Activated CD4-positive, alpha-beta memory T cell treated with anti-CD3 and anti-CD28 coated beads, Interleukin-2, amount 10 ng/mL, durations not matched to agents 7 days and 5 days (primary cell): ENCODE measurements around the gene ARHGAP32. TPM values are rescaled to one million over a fixed set of nuclear protein-coding genes. Genes with fewer than 3 reads are reported as not detected.

Experiments
- CTCF ChIA-PET: fragments of 350-600 bp; sonication (Branson Sonifier 250); formaldehyde crosslinking; loops from one replicate; lab custom pipeline; 2021; ENCODE audit warnings: antibody characterized with exemption, inconsistent platforms; lab: Charles Lee
- POLR2A ChIA-PET: fragments of 350-600 bp; sonication (Branson Sonifier 250); formaldehyde crosslinking; loops from one replicate; lab custom pipeline; 2021; ENCODE audit warnings: antibody characterized with exemption; lab: Charles Lee
- DNase-seq: peaks from one replicate; pipeline ENCODE4 v3.0.0-alpha.2; 2020
- H3K27ac Mint-ChIP-seq: one replicate; pipeline ENCODE4 v1.8.0; 2021; ENCODE audit warnings: mild to moderate bottlenecking, mixed read lengths
- H3K27me3 Mint-ChIP-seq: one replicate; pipeline ENCODE4 v1.8.0; 2021; ENCODE audit warnings: mixed read lengths
- H3K36me3 Mint-ChIP-seq: one replicate; pipeline ENCODE4 v1.8.0; 2021; ENCODE audit warnings: low read depth, mixed read lengths
- H3K4me1 Mint-ChIP-seq: one replicate; pipeline ENCODE4 v1.8.0; 2021; ENCODE audit warnings: mixed read lengths
- H3K4me3 Mint-ChIP-seq: one replicate; pipeline ENCODE4 v1.8.0; 2021; ENCODE audit warnings: mild to moderate bottlenecking, mixed read lengths
- H3K9me3 Mint-ChIP-seq: one replicate; pipeline ENCODE4 v1.8.0; 2021; ENCODE audit warnings: mixed read lengths
- total RNA-seq, 2 experiments: library from RNA; stranded (reverse); gene quantifications; one replicate each; pipeline ENCODE4 v1.2.3, GENCODE V29; 2021

Gene ARHGAP32
- total RNA-seq, 2 experiments from 2014 or later, result 1.3 to 1.7 TPM

DNA sequence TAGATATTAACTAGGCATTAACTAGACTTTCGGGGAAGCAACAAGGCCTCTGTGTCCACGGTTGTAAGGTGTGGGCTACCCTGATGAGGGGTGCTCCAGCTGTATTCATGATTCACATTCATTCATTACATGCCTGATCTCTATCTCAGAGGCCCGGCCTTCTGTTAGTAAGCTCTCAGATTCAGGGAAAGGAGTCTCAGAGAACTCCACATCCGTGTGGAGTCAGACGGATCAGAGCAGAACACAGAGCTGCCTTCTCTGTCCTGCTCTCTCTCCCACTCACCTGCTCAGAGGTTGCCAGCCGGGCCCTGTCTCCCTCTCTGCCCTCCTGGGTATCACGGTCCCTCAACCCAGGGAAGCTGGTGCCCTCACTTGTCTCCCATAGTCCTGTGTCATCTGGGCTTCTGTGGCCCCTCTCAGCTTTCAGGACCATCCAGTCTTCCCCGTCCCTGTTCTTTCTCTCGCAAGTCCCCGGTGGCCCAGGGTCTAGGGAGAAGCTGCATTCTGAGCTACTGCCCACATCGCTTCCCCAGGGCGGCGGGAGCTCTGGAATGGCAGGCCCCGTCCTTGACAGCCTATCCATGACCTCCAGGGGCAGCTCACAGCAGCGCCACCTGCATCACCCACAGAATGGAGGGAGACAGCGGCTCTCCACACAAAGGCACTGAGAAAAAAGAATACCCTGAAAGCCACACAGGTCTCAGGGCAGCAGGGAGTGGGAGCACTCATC is 253.8 kb downstream of the ARHGAP32 start:
- no peaks in the 10 kb centered on the region for H3K36me3 Mint-ChIP-seq
- no peaks in the 10 kb centered on the region for H3K4me1 Mint-ChIP-seq
- DNase-seq, result no peak
- H3K9me3 Mint-ChIP-seq, result no peaks in the 10 kb centered on the region
- H3K4me3 Mint-ChIP-seq, result no peak overlapping the region
- no peak overlapping the region for H3K27ac Mint-ChIP-seq
- CTCF ChIA-PET, result no interaction called here
- POLR2A ChIA-PET, result no interaction called here
- no peaks in the 10 kb centered on the region for H3K27me3 Mint-ChIP-seq

DNA sequence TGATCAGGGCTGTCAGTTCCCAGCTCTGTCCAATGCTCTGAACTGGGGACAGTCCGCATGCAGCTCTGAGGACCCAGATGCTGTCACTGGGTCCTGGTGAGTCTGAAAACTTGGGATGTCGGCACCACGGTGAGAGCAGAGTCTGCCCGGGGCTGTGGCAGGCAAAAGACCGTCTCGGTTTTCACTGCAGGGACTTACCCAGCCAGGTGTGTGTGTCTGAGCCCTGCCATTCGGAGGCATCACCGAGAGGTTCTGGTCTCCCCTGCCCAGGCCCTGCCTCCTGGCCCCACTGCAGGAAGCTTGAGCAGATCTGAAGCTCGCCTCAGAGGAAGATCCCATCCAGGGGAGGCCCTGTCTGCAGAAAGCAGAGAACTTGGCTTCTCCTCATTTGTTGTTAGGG is 254.6 kb downstream of the ARHGAP32 start:
- no peaks in the 10 kb centered on the region for H3K9me3 Mint-ChIP-seq
- H3K27me3 Mint-ChIP-seq, result no peaks in the 10 kb centered on the region
- H3K27ac Mint-ChIP-seq, result no peak overlapping the region
- CTCF ChIA-PET, result no interaction called here
- H3K4me3 Mint-ChIP-seq, result no peak overlapping the region
- DNase-seq, result no peak
- no peaks in the 10 kb centered on the region for H3K4me1 Mint-ChIP-seq
- POLR2A ChIA-PET, result no interaction called here
- H3K36me3 Mint-ChIP-seq, result no peaks in the 10 kb centered on the region

DNA sequence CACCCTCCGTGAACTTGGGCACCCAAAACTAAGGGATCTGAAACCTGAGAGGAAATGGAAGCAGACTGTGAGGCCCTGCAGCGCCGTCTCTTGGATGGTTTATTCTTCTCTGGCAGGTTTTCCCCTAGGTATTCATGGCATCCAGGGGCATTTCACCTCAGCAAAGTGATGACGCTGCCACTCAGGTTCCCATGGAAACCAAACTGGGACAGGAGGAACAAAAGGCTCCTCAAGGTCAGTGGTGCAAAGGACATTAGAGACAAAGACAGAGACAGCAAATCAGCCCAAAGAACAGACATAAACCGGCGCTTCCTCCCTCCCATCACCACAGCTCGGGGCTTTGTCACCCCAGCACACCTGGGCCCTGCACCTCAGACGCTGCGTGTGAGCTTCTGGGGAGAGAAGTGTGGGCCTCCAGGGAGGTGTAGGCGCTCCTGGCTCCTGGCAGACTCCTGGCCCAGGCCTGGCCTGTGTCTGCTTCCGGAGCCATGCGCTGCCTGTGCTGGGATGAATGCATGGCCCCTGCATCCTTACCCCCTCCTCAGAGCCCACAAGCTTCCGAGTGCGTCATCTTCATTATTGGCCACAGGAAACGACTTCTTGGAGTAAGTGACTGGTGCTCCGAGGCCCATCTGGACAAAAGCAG is 255.4 kb downstream of the ARHGAP32 start:
- no peaks in the 10 kb centered on the region for H3K9me3 Mint-ChIP-seq
- H3K4me3 Mint-ChIP-seq, result no peak overlapping the region
- ChIA-PET CTCF (interaction anchor here (1.9 kb wide), 1 partner anchor 20 kb away, joined by 7 read pairs; no protein-coding TSS in a partner anchor), POLR2A (no interaction called here)
- DNase-seq, result no peak
- H3K27ac Mint-ChIP-seq, result no peak overlapping the region
- no peaks in the 10 kb centered on the region for H3K4me1 Mint-ChIP-seq
- H3K36me3 Mint-ChIP-seq, result no peaks in the 10 kb centered on the region
- no peaks in the 10 kb centered on the region for H3K27me3 Mint-ChIP-seq

DNA sequence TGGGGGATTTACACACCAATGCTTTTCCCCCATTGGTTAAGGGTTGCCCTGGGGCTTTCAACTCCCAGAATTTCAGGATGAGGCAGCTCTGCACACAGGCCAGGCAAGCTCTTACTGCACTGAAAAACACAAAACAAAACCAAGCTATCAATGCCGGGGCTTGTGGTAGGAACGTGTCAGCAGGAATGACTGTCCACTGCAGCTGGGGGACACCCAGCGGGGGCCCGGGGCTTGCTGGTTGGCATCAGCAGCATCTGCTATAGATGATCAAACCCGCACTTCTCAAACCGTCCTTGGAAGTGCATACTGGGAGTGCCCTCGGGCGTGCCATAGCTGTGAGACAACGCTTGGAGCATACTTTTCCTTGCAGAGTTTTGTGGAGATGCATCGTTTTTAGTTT is 257.2 kb downstream of the ARHGAP32 start:
- POLR2A ChIA-PET, result no interaction called here

DNA sequence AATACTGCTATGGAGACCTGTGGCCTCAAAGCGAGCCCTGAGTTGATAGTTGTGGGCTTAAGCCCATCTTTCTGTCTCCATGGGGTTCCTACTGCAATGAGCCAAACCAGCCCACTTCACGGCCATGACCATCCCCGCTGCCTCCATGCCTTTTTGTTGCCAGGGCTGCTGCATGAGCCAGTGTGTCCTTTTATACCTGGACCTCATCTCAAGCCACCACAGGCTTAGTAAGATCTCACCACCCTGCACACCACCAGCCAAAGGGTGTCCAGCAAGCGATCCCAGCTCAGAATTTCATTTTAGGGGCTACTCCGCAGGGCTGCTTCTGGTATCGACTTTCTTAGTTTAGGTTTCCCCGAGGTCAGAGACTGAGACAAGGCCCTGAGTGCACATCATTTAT is 257.8 kb downstream of the ARHGAP32 start:
- Mint-ChIP-seq H3K27me3 (no peaks in the 10 kb centered on the region), H3K36me3 (no peaks in the 10 kb centered on the region), H3K9me3 (no peaks in the 10 kb centered on the region), H3K4me3 (no peak overlapping the region), H3K4me1 (no peaks in the 10 kb centered on the region), H3K27ac (no peak overlapping the region)
- no peak for DNase-seq
- CTCF ChIA-PET, result interaction anchor here (1.6 kb wide), 1 partner anchor 28 kb away, joined by 3 read pairs; no protein-coding TSS in a partner anchor
- POLR2A ChIA-PET, result no interaction called here

More for the DNA sequence above, 257.2 kb downstream of the ARHGAP32 start:
- Mint-ChIP-seq H3K27ac (no peak overlapping the region), H3K4me1 (no peaks in the 10 kb centered on the region), H3K27me3 (no peaks in the 10 kb centered on the region), H3K4me3 (no peak overlapping the region), H3K36me3 (no peaks in the 10 kb centered on the region), H3K9me3 (no peaks in the 10 kb centered on the region)
- no peak for DNase-seq
- CTCF ChIA-PET, result interaction anchor here (1.6 to 1.9 kb wide), 2 partner anchors 22 to 29 kb away, joined by 3 to 7 read pairs; no protein-coding TSS in a partner anchor

DNA sequence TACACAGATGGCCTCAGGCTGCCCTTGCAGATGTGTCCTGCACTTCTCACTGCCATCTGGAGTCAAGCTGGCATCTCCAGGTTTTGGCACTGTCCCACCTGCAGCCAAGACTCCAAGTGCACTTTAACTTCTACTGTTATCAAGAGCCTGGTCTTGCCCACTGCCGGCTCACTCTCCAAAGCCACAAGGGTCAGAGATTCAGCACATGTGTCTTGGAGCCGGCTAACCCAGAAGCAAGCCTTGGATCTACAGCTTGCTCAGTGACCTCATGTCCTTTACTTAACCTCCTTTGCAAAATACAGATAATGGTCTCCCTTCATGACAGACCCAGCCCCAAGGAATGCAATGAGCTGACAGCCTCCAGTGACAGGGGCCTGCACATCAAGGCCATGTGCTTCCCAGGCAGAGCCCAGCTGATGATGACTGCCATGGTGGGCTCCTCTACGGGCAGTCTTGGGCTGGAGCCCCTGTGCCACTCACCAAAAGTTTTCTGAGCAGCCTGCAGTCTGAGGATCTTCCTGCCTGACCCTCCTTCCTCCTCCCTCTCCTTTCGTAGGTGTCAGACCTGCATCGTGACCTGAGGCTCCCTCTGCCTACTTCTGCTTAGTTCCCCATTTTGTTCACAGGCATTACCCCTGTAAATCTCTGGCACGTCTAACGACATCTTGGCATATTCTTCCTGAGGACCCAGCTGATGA is 258.5 kb downstream of the ARHGAP32 start:
- ChIA-PET CTCF (no interaction called here), POLR2A (no interaction called here)
- Mint-ChIP-seq H3K36me3 (no peaks in the 10 kb centered on the region), H3K9me3 (no peaks in the 10 kb centered on the region), H3K27ac (no peak overlapping the region), H3K4me1 (peaks cover 4% of the 10 kb centered on the region), H3K4me3 (no peak overlapping the region), H3K27me3 (no peaks in the 10 kb centered on the region)
- no peak for DNase-seq

DNA sequence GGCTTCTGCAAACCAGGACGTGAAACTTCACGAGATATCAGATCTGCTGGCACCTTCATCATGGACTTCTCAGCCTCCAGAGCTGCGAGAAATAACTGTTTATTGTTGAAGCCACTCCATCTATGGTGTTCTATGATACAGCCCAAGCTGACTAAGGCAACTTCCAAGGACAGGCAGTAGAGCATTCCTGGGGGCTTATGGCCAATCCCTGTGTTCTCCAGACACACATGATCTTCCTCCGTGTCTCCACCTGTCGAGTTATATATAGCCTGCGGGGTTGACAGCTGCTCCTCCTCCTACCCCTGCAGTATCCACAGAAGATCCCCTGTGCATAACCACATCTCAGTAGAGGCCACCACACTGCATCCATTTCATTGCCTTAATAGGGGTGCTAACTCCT is 260.5 kb downstream of the ARHGAP32 start:
- Mint-ChIP-seq H3K36me3 (no peaks in the 10 kb centered on the region), H3K27me3 (no peaks in the 10 kb centered on the region), H3K27ac (no peak overlapping the region), H3K4me3 (no peak overlapping the region), H3K9me3 (no peaks in the 10 kb centered on the region), H3K4me1 (peaks cover 12% of the 10 kb centered on the region)
- POLR2A ChIA-PET, result no interaction called here
- CTCF ChIA-PET, result no interaction called here
- no peak for DNase-seq

DNA sequence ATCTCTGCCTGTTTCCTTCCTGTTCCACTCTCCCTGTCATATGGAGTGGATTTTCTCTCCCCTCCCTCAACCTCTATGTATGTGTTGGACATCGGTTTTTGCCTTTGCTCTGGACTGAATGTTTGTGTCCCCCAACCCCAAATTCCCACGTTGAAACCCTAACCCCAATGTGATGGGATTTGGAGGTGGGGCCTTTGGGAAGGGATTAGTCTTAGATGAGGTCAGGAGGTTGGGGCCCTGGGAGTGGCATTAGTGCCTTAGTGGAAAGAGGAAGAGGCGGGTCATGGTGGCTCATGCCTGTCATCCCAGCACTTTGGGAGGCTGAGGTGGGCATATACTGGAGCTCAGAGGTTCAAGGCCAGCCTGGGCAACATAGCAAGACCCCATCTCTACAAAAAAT is 261.1 kb downstream of the ARHGAP32 start:
- H3K36me3 Mint-ChIP-seq, result no peaks in the 10 kb centered on the region
- H3K4me3 Mint-ChIP-seq, result no peak overlapping the region
- CTCF ChIA-PET, result no interaction called here
- no peak overlapping the region for H3K27ac Mint-ChIP-seq
- no peaks in the 10 kb centered on the region for H3K9me3 Mint-ChIP-seq
- DNase-seq, result no peak
- peaks cover 12% of the 10 kb centered on the region for H3K4me1 Mint-ChIP-seq
- no peaks in the 10 kb centered on the region for H3K27me3 Mint-ChIP-seq
- POLR2A ChIA-PET, result no interaction called here

DNA sequence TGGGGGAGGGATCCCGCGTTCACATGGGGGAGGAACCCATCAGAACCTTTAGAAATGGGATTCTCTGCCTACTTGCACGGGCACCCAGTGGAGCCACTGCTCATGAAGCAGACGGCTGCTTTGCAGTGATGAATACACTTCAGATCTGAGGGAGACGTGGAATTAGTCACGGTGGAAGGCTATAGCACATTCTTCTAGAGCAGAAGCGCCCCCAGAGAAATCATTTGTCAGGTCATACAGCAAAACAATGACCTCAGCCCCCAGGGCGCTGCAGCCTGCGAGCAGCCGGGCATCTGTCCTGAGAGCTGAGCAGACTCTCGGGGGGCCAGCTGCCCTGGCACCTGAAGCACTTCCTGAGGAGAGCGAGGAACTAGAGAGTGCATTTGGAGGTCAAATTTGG is 262.1 kb downstream of the ARHGAP32 start:
- no peak for DNase-seq
- Mint-ChIP-seq H3K4me3 (no peak overlapping the region), H3K9me3 (no peaks in the 10 kb centered on the region), H3K36me3 (no peaks in the 10 kb centered on the region), H3K4me1 (peaks cover 12% of the 10 kb centered on the region), H3K27me3 (no peaks in the 10 kb centered on the region), H3K27ac (no peak overlapping the region)
- ChIA-PET CTCF (interaction anchor here (1.1 kb wide), 1 partner anchor 45 kb away, joined by 3 read pairs; no protein-coding TSS in a partner anchor), POLR2A (no interaction called here)

DNA sequence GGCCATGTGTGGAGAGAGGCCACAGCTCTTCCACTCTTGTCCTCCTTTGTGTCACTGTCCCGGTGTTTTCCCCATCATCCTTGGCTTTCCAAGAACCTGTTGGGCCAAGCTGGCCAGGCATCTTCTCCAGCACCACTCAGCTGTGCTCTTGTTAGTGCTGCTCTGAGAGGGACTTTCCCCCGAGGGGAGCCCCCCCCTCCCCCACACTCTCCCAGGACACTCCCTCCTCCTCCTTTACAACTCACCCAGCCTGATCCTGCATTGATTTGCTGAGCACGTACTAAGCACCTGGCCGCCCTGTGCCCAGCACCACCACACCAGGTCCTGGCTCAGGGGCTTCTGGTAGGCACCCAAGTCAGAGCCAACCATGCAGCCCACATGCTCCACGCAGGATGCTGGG is 262.7 kb downstream of the ARHGAP32 start:
- Mint-ChIP-seq H3K4me1 (peaks cover 12% of the 10 kb centered on the region), H3K27me3 (no peaks in the 10 kb centered on the region), H3K36me3 (no peaks in the 10 kb centered on the region), H3K4me3 (no peak overlapping the region), H3K27ac (no peak overlapping the region), H3K9me3 (no peaks in the 10 kb centered on the region)
- POLR2A ChIA-PET, result no interaction called here
- CTCF ChIA-PET, result interaction anchor here (1.1 kb wide), 1 partner anchor 44 kb away, joined by 3 read pairs; no protein-coding TSS in a partner anchor
- no peak for DNase-seq

DNA sequence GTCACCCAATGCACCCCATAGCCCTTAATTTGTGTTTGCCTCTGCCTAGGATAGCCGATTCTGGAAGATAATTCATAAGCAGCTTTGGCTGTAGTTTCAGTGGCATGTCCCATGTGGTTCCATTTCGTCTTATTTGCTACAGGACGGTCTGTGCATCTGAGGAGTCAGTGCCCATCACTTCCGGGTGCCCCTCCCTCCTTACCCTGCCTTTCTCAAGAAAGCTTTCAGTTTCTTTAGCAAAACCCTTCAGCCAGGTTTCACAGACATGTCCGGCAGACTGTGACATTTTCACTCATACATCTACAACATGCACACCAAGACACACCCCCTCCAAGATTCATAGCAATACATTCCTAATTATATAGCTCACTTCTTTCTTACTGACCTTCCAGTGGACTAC is 263.7 kb downstream of the ARHGAP32 start:
- no peak overlapping the region for H3K4me3 Mint-ChIP-seq
- ChIA-PET POLR2A (interaction anchor here (1.1 kb wide), 1 partner anchor 43 kb away, joined by 3 read pairs; no protein-coding TSS in a partner anchor), CTCF (interaction anchor here (0.6 to 1.4 kb wide), 5 partner anchors 9 to 895 kb away, joined by 3 to 5 read pairs (median 3); no protein-coding TSS in a partner anchor)
- H3K27ac Mint-ChIP-seq, result peak overlapping the region; percentile 6
- H3K9me3 Mint-ChIP-seq, result no peaks in the 10 kb centered on the region
- no peaks in the 10 kb centered on the region for H3K36me3 Mint-ChIP-seq
- H3K4me1 Mint-ChIP-seq, result peaks cover 12% of the 10 kb centered on the region
- H3K27me3 Mint-ChIP-seq, result no peaks in the 10 kb centered on the region
- DNase-seq, result peak; percentile 33

DNA sequence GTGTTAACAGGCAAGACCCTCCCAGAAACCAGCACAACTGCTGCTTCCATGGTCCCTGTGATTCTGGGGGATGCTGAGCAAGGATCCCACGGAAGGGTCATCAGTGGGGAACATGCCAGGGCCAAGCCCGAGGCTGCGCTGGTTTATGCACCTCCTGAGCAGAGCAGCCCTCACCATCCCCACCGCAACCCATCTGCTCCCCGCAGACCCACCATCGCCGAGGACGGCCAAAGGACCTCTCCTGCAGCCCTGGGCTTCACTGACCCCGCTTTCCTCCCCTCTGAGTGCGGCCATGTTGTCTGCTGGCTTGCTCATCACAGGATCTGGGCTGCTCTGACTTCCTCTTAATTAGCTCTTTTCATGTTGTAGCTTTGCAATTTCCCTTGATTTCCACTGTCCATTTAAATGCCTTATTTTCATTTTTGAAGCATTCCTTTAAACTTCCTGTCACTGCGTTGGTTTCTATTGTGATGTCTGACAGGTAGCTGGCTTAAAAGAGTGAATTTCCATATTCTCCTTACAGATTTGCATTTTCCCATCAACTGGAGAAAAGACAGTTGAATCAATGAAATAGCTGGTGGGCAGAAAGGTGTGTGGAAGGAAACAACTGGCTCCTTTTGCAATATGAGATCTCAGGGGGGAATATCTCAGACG is 264.3 kb downstream of the ARHGAP32 start:
- POLR2A ChIA-PET, result interaction anchor here (1.1 kb wide), 1 partner anchor 42 kb away, joined by 3 read pairs; no protein-coding TSS in a partner anchor
- Mint-ChIP-seq H3K27ac (no peak overlapping the region), H3K27me3 (no peaks in the 10 kb centered on the region), H3K4me1 (peaks cover 12% of the 10 kb centered on the region), H3K4me3 (no peak overlapping the region), H3K9me3 (no peaks in the 10 kb centered on the region), H3K36me3 (no peaks in the 10 kb centered on the region)
- CTCF ChIA-PET, result interaction anchor here (0.6 to 1.4 kb wide), 4 partner anchors 9 to 895 kb away, joined by 3 to 5 read pairs (median 3); no protein-coding TSS in a partner anchor
- DNase-seq, result no peak
